HEK293T (cell line): ENCODE measurements around the gene RESP18.

Experiments
- CTCF ChIA-PET: fragments of 350-600 bp; formaldehyde crosslinking; extraction: SDS; loops from one replicate; lab custom pipeline; 2021; ENCODE audit warnings: antibody characterized with exemption, inconsistent platforms; lab: Yijun Ruan, JAX
- POLR2A ChIA-PET: fragments of 350-600 bp; formaldehyde crosslinking; extraction: SDS; loops from one replicate; lab custom pipeline; 2020; ENCODE audit warnings: antibody characterized with exemption, inconsistent platforms; lab: Yijun Ruan, JAX
- DNase-seq: peaks from one replicate; pipeline ENCODE4 v3.0.0; 2012; ENCODE audit warnings: mixed read lengths; ENCODE audit errors: extremely low spot score
- ARNT ChIP-seq: fragments of 450-650 bp; IDR thresholded peaks from 2 replicates; pipeline ENCODE4 v1.6.1; 2017; ENCODE audit warnings: mild to moderate bottlenecking
- BHLHE40 ChIP-seq: fragments of 450-650 bp; IDR thresholded peaks from 2 replicates; pipeline ENCODE4 v1.6.1; 2016; ENCODE audit warnings: mild to moderate bottlenecking, moderate library complexity, borderline replicate concordance
- CTBP1 ChIP-seq: fragments of 450-650 bp; IDR thresholded peaks from 2 replicates; pipeline ENCODE4 v1.6.1; 2016; ENCODE audit warnings: borderline replicate concordance
- ELF4 ChIP-seq: fragments of 450-650 bp; IDR thresholded peaks from 2 replicates; pipeline ENCODE4 v1.6.1; 2017; ENCODE audit warnings: antibody characterized with exemption
- FOXA1 ChIP-seq: fragments of 450-650 bp; IDR thresholded peaks from 2 replicates; pipeline ENCODE4 v1.6.1; 2016; ENCODE audit warnings: mild to moderate bottlenecking
- FOXK2 ChIP-seq: fragments of 450-650 bp; IDR thresholded peaks from 2 replicates; pipeline ENCODE4 v1.6.1; 2016; ENCODE audit warnings: mild to moderate bottlenecking
- FOXM1 ChIP-seq: fragments of 450-650 bp; IDR thresholded peaks from 2 replicates; pipeline ENCODE4 v1.6.1; 2017; ENCODE audit warnings: mild to moderate bottlenecking, borderline replicate concordance
- HDGF ChIP-seq: fragments of 450-650 bp; IDR thresholded peaks from 2 replicates; pipeline ENCODE4 v1.6.1; 2017; ENCODE audit warnings: antibody characterized with exemption, borderline replicate concordance
- L3MBTL2 ChIP-seq: fragments of 450-650 bp; conservative IDR thresholded peaks from 2 replicates; pipeline ENCODE4 v1.6.1; 2016; ENCODE audit warnings: mild to moderate bottlenecking
- LEF1 ChIP-seq: fragments of 450-650 bp; IDR thresholded peaks from 2 replicates; pipeline ENCODE4 v1.6.1; 2017; ENCODE audit warnings: mild to moderate bottlenecking, borderline replicate concordance
- NFRKB ChIP-seq: fragments of 450-650 bp; IDR thresholded peaks from 2 replicates; pipeline ENCODE4 v1.6.1; 2016; ENCODE audit warnings: mild to moderate bottlenecking, moderate library complexity
- SP1 ChIP-seq: fragments of 450-650 bp; IDR thresholded peaks from 2 replicates; pipeline ENCODE4 v1.6.1; 2017
- SUZ12 ChIP-seq: fragments of 450-650 bp; IDR thresholded peaks from 2 replicates; pipeline ENCODE4 v1.6.1; 2016; ENCODE audit warnings: mild to moderate bottlenecking
- TARDBP ChIP-seq: fragments of 450-650 bp; IDR thresholded peaks from 2 replicates; pipeline ENCODE4 v1.6.1; 2016
- ZNF384 ChIP-seq: fragments of 450-650 bp; IDR thresholded peaks from 2 replicates; pipeline ENCODE4 v1.6.1; 2016
- TF ChIP-seq, protein P1 (sequence below): fragments of 450-650 bp; IDR thresholded peaks from 2 replicates; pipeline ENCODE4 v1.6.1; 2016

RESP18 gene

DNA sequence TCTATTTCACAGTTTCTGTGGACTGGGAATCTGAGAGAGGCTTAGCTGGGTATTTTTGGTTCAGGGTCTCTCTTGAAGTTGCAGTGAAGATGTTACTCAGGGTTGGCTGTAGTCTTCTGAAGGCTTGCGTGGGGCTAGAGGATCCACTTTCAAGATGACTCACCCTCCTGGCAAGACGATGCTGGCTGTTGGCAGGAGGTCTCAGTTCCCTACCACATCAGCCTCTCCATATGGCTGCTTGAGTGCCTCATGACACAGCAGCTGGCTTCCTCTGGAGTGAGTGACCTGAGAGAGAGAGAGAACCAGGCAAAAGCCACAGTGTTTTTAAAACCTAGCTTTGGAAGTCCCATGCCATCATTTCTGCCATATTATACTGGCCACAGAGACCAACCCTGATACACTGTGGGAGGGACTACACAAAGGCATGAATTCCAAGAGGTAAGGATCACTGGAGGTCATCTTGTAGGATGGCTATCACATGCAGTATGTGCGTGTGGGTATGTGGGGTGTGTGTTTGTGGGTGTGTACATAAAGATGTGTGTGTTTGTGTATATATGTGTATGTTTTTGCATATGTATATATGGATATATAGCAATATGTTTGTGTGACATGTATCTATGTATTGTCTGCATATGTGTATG is 30.1 kb upstream of the RESP18 start:
- TF ChIP-seq CTBP1 (no peak), ZNF384 (no peak), L3MBTL2 (no peak), TARDBP (no peak), FOXM1 (no peak), ARNT (no peak), FOXK2 (no peak), NFRKB (no peak), FOXA1 (no peak), BHLHE40 (no peak), HDGF (no peak), LEF1 (no peak), SUZ12 (no peak), SP1 (no peak), ELF4 (no peak)
- TF ChIP-seq, protein P1, sequence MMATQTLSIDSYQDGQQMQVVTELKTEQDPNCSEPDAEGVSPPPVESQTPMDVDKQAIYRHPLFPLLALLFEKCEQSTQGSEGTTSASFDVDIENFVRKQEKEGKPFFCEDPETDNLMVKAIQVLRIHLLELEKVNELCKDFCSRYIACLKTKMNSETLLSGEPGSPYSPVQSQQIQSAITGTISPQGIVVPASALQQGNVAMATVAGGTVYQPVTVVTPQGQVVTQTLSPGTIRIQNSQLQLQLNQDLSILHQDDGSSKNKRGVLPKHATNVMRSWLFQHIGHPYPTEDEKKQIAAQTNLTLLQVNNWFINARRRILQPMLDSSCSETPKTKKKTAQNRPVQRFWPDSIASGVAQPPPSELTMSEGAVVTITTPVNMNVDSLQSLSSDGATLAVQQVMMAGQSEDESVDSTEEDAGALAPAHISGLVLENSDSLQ = no peak
- no peak for DNase-seq
- ChIA-PET CTCF (no interaction called here), POLR2A (interaction anchor here (1.4 kb wide), 1 partner anchor 68 kb away, joined by 3 read pairs; no protein-coding TSS in a partner anchor)

DNA sequence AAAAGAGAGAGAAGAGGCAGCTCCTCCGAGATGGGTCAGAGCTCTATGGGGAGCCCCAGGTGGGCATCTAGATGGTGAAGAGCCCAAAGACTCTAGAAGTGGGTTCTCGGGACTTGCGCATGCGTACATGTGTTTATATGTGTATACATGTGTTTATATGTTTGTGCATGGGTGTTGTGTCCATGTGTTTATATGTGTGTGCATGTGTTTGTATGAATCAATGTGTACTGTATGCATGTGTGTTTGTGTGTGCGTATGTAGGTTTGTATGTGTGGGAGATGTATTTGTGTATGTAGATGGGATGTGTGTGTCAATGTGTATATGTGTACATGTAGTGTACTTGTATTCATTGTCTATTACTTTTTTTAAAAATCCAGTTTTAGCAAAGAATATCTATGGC is 29.5 kb upstream of the RESP18 start:
- no peak for DNase-seq
- CTCF ChIA-PET = no interaction called here
- POLR2A ChIA-PET = no interaction called here
- TF ChIP-seq TARDBP = no peak
- no peak for TF ChIP-seq SP1
- TF ChIP-seq FOXA1 = no peak
- TF ChIP-seq HDGF = no peak
- no peak for TF ChIP-seq L3MBTL2
- TF ChIP-seq ZNF384 = no peak
- TF ChIP-seq, protein P1 = no peak
- no peak for TF ChIP-seq FOXM1

DNA sequence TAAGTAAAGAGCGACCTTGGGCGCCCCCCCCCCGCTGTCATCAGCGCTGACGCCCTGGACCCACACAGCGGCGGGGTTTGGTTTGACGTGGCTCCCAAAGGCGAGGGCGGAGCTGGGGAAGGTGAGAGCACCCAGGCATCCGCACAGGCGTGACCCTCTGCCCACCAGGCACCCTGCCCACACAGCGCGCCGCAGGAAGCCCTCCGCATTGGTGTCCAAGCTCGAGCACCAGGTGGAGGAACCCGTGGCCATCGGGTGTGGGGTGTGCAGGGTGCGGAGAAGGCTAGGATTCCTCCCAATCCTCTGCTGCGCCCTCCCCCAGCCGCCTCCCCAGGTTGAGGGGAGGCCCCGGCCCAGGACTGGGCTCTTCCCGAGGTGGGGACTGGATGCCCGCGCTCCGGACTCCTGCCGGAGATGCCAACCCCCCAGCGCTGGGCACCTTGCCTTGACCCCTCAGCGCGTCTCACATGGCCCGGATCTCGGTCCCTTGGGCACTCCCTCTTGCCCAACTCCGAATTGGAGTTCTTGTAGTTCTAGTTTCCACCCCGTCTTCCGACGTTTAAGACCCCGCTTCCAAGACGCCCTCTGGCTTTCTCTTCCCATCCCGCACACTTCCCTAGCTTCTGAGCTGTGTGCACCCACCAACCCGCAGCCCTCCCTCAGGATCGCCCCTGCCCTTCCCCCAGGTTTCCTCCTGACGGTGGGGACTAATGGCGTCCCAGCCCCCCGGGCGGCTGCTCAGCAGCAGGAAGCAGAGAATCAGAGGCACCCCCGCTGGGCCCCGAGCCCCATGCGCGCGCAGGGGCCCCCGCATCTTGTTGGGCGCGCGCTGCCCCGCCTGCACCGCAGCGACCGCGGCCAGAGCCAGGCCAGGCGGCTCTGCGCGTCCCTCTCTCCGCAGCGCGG is 25.9 kb upstream of the RESP18 start:
- TF ChIP-seq HDGF = no peak
- TF ChIP-seq CTBP1 = no peak
- TF ChIP-seq, protein P1 = no peak
- no peak for TF ChIP-seq L3MBTL2
- TF ChIP-seq SUZ12 = no peak
- TF ChIP-seq ZNF384 = no peak
- TF ChIP-seq ARNT = no peak
- TF ChIP-seq FOXM1 = no peak
- CTCF ChIA-PET = no interaction called here
- no peak for DNase-seq
- POLR2A ChIA-PET = no interaction called here

DNA sequence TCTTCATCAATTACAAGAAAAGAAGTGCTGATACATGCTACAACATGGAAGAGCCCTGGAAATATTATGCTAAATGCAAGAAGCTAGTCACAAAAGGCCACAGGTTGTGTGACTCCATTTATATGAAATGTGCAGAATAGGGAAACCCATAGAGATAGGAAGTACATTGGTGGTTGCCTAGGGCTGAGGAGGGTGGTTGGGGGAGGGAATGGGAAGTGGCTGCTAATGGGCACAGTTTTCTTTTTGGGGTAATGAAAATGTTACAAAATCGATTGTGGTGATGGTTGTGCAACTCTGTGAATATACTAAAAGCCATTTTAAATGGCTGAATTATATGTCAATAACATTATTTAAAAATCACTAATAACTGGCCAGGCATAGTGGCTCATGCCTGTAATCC is 24.3 kb upstream of the RESP18 start:
- TF ChIP-seq FOXM1 = no peak
- CTCF ChIA-PET = interaction anchor here (1.1 kb wide), 1 partner anchor 58 kb away, joined by 3 read pairs; no protein-coding TSS in a partner anchor
- POLR2A ChIA-PET = no interaction called here
- no peak for DNase-seq

DNA sequence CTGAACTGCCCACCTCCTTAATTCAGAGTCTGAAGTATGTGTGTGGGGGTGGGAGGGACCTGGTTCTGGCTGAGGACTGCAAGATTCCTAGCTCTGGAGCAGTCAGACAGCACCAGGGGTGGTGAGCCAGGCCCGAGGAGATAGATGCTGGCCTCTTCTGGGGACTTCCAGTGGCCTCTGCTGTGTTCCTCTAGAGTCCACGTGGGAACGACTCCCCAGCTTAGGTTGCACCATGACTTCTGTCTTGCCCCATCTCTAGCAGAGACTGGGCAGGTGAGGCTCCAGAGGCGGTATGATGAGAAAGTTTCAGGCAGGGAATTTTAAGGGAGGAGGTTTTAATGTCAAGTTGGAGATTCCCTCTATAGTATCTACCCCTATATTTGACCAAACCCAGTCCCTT is 22.0 kb upstream of the RESP18 start:
- no peak for DNase-seq
- POLR2A ChIA-PET = no interaction called here
- TF ChIP-seq LEF1 (no peak), FOXK2 (no peak), ZNF384 (no peak), ARNT (no peak), NFRKB (no peak), SUZ12 (no peak), TARDBP (no peak), HDGF (no peak), BHLHE40 (no peak), L3MBTL2 (no peak), FOXA1 (no peak), FOXM1 (no peak), CTBP1 (no peak), SP1 (no peak)
- TF ChIP-seq, protein P1 = no peak
- CTCF ChIA-PET = no interaction called here

DNA sequence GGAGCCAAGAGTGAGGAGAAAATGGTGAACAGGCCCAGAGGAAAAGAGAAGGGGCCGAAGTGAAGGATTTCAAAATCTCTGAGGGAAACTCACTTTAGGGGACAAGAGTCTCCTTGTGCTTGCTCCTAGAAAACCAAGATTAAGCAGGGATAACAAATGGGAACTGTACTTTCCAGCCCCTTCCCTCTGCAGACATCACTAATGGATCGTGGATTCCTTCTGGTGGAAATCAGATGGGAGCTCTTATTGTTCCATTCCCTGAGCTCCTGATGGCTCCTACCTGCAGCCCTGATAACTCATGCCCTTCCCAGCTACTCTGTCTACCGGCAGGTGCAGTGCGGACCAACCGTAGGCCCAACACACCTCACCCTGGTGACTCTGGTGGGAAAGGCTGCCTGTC is 20.6 kb upstream of the RESP18 start:
- ChIA-PET CTCF (no interaction called here), POLR2A (no interaction called here)
- no peak for DNase-seq
- TF ChIP-seq FOXM1 (no peak), L3MBTL2 (no peak), ELF4 (no peak), FOXA1 (no peak), BHLHE40 (no peak), ARNT (no peak), FOXK2 (no peak), SP1 (no peak)
